IPS-18c (cell line): ENCODE data around the gene MYD88.
A peak's percentile ranks its signal among the peaks of the same experiment; 100 is the strongest.

Experiments
- H3K4me3 ChIP-seq: 2 replicates; pipeline ENCODE4 v1.7.0; 2013; ENCODE audit warnings: low read depth, mild to moderate bottlenecking, low read length, moderate library complexity; ENCODE audit not compliant: insufficient read depth
- H3K9me3 ChIP-seq: one replicate; pipeline ENCODE4 v1.6.1; 2013; ENCODE audit warnings: mild to moderate bottlenecking, low read length, moderate library complexity; ENCODE audit not compliant: control insufficient read depth, insufficient read depth

MYD88 gene

DNA sequence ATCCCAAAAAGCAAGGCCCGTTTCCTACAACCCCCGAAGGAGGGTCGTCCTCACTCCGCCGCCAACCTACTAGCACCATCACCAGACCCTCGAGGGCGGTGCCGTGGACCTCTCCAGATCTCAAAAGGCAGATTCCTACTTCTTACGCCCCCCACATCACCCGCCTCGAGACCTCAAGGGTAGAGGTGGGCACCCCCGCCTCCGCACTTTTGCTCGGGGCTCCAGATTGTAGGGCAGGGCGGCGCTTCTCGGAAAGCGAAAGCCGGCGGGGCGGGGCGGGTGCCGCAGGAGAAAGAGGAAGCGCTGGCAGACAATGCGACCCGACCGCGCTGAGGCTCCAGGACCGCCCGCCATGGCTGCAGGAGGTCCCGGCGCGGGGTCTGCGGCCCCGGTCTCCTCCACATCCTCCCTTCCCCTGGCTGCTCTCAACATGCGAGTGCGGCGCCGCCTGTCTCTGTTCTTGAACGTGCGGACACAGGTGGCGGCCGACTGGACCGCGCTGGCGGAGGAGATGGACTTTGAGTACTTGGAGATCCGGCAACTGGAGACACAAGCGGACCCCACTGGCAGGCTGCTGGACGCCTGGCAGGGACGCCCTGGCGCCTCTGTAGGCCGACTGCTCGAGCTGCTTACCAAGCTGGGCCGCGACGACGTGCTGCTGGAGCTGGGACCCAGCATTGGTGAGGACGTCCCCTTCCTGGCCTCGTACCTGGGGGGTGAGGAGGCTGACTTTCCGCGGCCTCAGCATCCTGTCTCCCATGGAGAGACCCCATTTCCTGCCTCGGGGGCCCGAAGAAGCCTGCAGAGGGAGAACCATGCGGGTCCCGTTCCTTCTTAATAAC is at the start of gene MYD88:
TSS of gene MYD88 (plus strand) at position 313 of the 842 bp plus-strand sequence. CDS start at position 353, 40 bp downstream.
- Histone ChIP-seq H3K4me3 (peak within 1 kb of the TSS; percentile 94), H3K9me3 (peaks cover 4% of the 10 kb centered on the region)

DNA sequence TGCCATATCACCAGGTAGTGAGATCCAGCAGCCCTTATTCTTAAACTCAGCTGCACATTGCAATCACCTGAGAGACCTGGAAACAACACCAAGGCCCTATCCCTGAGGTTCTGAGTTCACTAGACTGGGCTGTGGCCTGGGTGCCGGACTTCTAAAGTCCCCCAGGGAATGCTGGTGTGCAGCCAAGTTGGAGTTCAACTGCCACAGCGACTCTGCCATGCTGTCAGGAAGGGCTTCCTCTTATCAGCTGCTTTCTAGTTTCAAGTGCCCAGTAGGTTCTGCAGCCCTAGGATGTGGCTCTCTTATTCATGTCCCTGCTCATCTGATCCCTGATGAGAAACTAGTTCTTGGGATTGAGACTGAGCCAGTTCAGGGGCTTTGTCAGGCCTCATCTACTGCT is 49.3 kb upstream of the MYD88 start:
- Histone ChIP-seq H3K9me3 (peaks cover 3% of the 10 kb centered on the region), H3K4me3 (no peak overlapping the region)

- H3K9me3 ChIP-seq: no peaks in the 10 kb centered on the region
- no peak overlapping the region for H3K4me3 ChIP-seq
Measured at GRCh38 chr3:38090453-38090852, 48.0 kb upstream of the MYD88 start.

GRCh38 chr3:38094999-38095398 is 43.5 kb upstream of the MYD88 start:
- Histone ChIP-seq H3K4me3 (no peak overlapping the region), H3K9me3 (no peaks in the 10 kb centered on the region)

GRCh38 chr3:38095669-38096483 is 42.6 kb upstream of the MYD88 start:
- no peaks in the 10 kb centered on the region for H3K9me3 ChIP-seq

DNA sequence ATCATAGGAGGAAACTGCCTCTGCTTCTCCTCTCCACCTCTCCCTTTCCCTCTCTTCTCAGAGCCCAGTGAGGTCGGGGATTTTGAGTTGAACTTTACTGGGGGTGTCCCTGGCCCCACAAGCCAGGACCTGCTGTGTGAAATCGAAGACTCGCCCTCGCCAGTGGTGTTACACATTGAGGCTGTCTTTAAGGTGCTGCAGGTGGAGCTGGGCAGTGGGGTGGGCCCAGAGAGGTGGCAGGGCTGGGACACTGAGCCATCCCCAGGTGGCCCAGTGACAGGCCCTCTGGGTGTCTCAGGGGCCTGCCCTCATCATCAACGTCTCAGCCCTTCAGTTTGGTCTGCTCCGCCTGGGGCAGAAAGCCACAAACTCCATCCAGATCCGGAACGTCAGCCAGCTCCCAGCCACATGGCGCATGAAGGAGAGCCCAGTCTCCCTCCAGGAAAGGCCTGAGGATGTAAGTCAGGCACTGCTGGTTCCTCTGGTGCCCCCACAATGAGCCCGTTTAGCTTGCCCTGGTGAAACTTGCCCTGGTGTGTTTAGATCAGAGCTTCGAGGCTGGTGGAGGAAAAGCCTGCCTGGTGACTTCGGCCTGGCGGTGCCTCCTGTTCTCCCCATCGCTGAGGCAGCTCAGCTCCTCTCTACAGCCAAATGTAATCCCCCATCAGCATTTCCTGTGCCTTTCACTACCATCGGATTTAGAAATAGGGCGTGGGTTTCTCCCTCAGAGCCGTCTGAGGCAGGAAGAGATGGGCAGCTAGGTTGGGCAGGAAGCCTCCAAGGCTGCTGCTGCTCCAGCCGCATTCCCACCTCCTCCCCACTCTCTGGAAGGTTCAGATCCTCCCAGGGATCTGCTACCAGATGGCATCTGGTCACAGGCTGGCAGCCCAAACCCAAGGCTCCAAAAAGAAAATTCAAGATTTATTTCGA is 40.8 kb upstream of the MYD88 start:
- Histone ChIP-seq H3K9me3 (no peaks in the 10 kb centered on the region), H3K4me3 (no peak overlapping the region)

More at GRCh38 chr3:38095669-38096483, 42.6 kb upstream of the MYD88 start:
- H3K4me3 ChIP-seq: no peak overlapping the region

- Histone ChIP-seq H3K9me3 (no peaks in the 10 kb centered on the region), H3K4me3 (no peak overlapping the region)
Measured at GRCh38 chr3:38098376-38098723, 40.1 kb upstream of the MYD88 start.

DNA sequence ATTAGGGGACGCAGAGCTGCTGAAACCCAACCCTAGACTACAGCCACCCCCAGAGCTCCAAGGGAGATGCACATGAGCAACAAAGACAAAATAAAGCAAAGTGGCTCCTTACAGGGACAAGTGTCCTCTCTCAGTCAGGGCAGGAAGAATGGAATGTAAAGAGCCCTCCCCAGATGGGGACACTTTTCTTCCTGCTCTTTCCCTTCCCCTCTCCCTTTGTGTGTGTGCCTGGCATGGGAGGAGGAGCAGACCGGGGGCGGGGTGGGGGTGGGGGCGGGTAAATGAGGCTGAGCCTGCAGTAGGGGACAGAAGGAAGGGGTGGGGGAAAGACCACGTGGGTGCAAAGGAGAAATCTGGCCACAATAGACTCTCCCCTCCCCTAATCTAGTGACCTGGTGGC is 38.9 kb upstream of the MYD88 start:
- no peaks in the 10 kb centered on the region for H3K9me3 ChIP-seq
- H3K4me3 ChIP-seq: no peak overlapping the region

- H3K4me3 ChIP-seq: no peak overlapping the region
- H3K9me3 ChIP-seq: no peaks in the 10 kb centered on the region
Measured at GRCh38 chr3:38100498-38100897, 38.0 kb upstream of the MYD88 start.

DNA sequence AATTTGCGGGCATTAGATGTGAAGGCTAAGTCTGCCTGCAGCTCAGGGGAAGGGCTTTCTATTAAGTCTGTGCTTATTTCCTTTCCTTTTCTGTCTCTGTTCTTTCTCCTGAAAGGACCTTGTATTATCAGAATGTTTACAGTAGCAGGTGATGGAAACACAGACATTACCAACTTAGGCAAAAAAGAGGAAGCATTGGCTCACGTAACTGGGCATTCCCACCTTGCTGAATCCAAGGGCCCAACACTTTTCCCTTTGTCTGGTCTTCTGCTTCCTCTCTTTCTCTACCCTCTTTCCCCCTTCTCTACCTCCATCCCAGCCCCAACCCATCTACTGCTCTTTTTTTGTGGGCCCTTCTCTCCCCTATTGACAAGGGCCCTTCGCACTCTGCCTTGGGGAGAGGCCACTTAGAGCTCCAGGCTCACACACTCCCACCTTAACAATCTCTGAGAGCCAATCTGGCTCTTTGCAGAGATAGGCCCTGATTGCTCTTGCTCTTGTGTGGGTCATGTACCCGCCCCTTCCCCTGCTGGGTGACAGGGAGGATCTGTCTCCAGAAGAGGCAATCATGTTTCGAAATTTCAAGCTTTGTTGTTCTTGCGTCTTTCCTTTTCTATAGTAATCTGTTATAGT is 36.5 kb upstream of the MYD88 start:
- no peaks in the 10 kb centered on the region for H3K9me3 ChIP-seq
- no peak overlapping the region for H3K4me3 ChIP-seq

DNA sequence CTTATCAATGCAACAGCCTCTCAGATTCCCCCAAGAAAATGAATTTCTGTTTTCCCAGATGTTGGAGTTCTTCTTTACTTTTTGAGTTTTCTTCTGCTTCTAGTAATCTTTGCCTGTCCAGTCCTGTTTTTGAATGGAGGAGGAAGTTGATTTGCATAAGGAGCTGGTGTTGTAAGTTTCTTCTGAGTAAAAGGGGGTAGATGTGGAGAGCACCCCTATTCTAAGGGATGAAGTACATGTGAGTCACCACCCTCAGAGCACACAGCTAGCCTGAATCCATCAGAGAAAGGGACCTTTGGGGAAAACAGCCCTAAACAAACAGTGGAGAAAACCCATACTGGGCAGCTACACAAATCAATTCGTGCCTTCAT is 36.0 kb upstream of the MYD88 start:
- Histone ChIP-seq H3K4me3 (no peak overlapping the region), H3K9me3 (no peaks in the 10 kb centered on the region)

- Histone ChIP-seq H3K9me3 (no peaks in the 10 kb centered on the region), H3K4me3 (no peak overlapping the region)
Measured at GRCh38 chr3:38105525-38105924, 32.9 kb upstream of the MYD88 start.

GRCh38 chr3:38107911-38108648 is 30.4 kb upstream of the MYD88 start:
- no peaks in the 10 kb centered on the region for H3K9me3 ChIP-seq
- no peak overlapping the region for H3K4me3 ChIP-seq

GRCh38 chr3:38108649-38109579 is 29.5 kb upstream of the MYD88 start:
- H3K9me3 ChIP-seq: no peaks in the 10 kb centered on the region
- no peak overlapping the region for H3K4me3 ChIP-seq

DNA sequence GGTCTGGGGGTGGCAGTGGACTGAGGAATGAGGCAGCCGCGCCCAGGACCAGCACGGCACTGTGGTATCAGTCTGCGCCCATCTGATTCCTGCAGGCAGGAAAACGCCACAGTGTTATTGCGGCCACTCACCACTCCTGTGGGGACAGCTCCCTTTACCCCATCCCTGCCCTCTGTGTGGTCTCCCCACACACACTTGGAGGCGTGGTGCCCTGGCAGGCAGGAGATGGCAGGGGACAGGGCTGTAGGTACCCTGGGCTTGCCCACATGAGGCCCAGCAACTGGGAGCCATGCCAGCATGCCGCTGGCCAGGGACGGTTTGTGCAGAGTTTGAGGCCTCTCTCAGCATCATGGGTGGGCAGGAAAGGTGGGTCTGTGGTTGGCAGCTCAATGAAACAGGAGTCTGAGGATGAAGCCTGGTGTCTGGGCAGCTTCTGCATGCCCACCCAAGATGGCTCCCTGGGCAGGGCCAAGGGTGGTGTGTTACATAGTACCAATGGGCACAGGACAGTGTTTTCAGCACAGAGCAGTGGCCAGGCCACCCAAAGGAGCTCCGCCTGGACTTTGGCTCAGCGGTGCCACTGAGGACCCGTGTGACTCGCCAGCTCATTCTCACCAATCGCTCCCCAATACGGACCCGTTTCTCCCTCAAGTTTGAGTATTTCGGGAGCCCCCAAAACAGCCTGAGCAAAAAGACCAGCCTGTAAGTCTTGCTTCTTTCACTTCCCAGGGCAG is 28.7 kb upstream of the MYD88 start:
- no peak overlapping the region for H3K4me3 ChIP-seq
- no peaks in the 10 kb centered on the region for H3K9me3 ChIP-seq
